Right lobe of liver (tissue), 4 donors: ENCODE measurements around the gene AMPD1.

Experiments used
- POLR2A ChIP-seq: fragments of 450-650 bp; IDR thresholded peaks from one replicate; pipeline ENCODE4 v1.6.1; 2017; ENCODE audit warnings: antibody characterized with exemption, mild to moderate bottlenecking
- TF ChIP-seq, protein P1 (sequence below), 4 donors: fragments of 200-600 bp in 3 of 4; fragments of 450-650 bp in 1 of 4; IDR thresholded peaks; one replicate each; pipeline versions ENCODE4 v1.5.1 to v1.8.0; 2016 to 2022; ENCODE audit warnings: antibody characterized with exemption in 4 of 4, mild to moderate bottlenecking in 2 of 4
- donor health status: DM: no; HTN: no; CAD: no.
- donor health status: DM: no; HTN: no; CAD: no.
- donor health status: DM: no; HTN: yes; CAD: no.

DNA sequence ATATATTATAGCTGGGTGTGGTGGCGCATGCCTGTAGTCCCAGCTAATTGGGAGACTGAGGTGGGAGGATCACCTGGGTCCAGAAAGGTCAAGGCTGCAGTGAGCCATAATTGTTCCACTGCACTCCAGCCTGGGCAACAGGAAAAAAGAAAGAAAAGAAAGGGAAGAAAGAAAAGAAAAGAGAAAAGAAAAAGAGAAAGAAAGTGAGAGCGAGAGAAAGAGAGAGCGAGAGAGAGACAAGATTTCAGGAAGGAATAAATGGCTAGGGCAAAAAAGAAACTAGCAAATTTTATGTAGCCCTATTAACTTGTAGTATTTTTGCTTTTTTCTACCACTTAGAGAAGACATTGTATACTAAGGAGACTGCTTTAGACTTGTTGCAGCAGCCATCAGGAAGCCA, 15.0 kb upstream of the AMPD1 start:
- TF ChIP-seq, protein P1, sequence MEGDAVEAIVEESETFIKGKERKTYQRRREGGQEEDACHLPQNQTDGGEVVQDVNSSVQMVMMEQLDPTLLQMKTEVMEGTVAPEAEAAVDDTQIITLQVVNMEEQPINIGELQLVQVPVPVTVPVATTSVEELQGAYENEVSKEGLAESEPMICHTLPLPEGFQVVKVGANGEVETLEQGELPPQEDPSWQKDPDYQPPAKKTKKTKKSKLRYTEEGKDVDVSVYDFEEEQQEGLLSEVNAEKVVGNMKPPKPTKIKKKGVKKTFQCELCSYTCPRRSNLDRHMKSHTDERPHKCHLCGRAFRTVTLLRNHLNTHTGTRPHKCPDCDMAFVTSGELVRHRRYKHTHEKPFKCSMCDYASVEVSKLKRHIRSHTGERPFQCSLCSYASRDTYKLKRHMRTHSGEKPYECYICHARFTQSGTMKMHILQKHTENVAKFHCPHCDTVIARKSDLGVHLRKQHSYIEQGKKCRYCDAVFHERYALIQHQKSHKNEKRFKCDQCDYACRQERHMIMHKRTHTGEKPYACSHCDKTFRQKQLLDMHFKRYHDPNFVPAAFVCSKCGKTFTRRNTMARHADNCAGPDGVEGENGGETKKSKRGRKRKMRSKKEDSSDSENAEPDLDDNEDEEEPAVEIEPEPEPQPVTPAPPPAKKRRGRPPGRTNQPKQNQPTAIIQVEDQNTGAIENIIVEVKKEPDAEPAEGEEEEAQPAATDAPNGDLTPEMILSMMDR (IDR thresholded peaks at IDR 0.05), result no peak
- no peak for TF ChIP-seq POLR2A
